Measurements from ENCODE around the gene TRNP1. TPM values are rescaled to one million over a fixed set of nuclear protein-coding genes. Genes with fewer than 3 reads are reported as not detected.

Gene TRNP1
- total RNA-seq, 1 donor from 2014 or later: 2.0 TPM

- peaks cover 2% of the 10 kb centered on the region for H3K27me3 Mint-ChIP-seq (ENCODE audit: insufficient read depth, low read depth)
- Histone ChIP-seq H2AFZ (replicated peaks) (no peak overlapping the region), H3K4me1 (no peaks in the 10 kb centered on the region), H3K27ac (peak overlapping the region; percentile 58), H4K20me1 (ENCODE audit: low read depth) (no peaks in the 10 kb centered on the region), H3K27me3 (no peaks in the 10 kb centered on the region), H3K9me3 (ENCODE audit: low read depth) (no peaks in the 10 kb centered on the region), H3K79me2 (ENCODE audit: low read depth) (no peaks in the 10 kb centered on the region), H3K36me3 (no peaks in the 10 kb centered on the region), H3F3A (ENCODE audit: low read depth) (peaks cover 9% of the 10 kb centered on the region), H3K4me2 (no peak overlapping the region), H3K9ac (no peak overlapping the region), H3K4me3 (no peak overlapping the region)
- no peaks in the 10 kb centered on the region for H3K9me3 Mint-ChIP-seq
- no peak overlapping the region for H3K27ac Mint-ChIP-seq
- peaks cover 20% of the 10 kb centered on the region for H3K36me3 Mint-ChIP-seq
- H3K4me1 Mint-ChIP-seq: peaks cover 4% of the 10 kb centered on the region
- TF ChIP-seq EZH2phosphoT487 (IDR thresholded peaks at IDR 0.05) (no peak), CTCF (IDR thresholded peaks at IDR 0.05) (no peak), EZH2 (IDR thresholded peaks at IDR 0.05) (no peak)
- H3K4me3 Mint-ChIP-seq: peak overlapping the region; percentile 15
- no peak for DNase-seq (ENCODE audit: low spot score)
Observed at GRCh38 chr1:26949266-26949925, 44.1 kb upstream of the TRNP1 start.

GRCh38 chr1:26949926-26950319 is 43.6 kb upstream of the TRNP1 start:
- no peaks in the 10 kb centered on the region for H3K9me3 Mint-ChIP-seq
- TF ChIP-seq EZH2 (IDR thresholded peaks at IDR 0.05): no peak
- TF ChIP-seq EZH2phosphoT487 (IDR thresholded peaks at IDR 0.05): no peak
- TF ChIP-seq CTCF (IDR thresholded peaks at IDR 0.05): no peak
- no peak overlapping the region for H3K4me3 ChIP-seq
- no peak overlapping the region for H3K4me3 Mint-ChIP-seq
- H2AFZ ChIP-seq (replicated peaks): no peak overlapping the region
- peaks cover 9% of the 10 kb centered on the region for H3F3A ChIP-seq (ENCODE audit: low read depth)
- no peaks in the 10 kb centered on the region for H3K27me3 ChIP-seq
- H3K9ac ChIP-seq: no peak overlapping the region
- H3K27ac Mint-ChIP-seq: no peak overlapping the region
- no peak for DNase-seq (ENCODE audit: low spot score)
- H3K27ac ChIP-seq: no peak overlapping the region
- no peaks in the 10 kb centered on the region for H3K9me3 ChIP-seq (ENCODE audit: low read depth)
- peaks cover 2% of the 10 kb centered on the region for H3K27me3 Mint-ChIP-seq (ENCODE audit: insufficient read depth, low read depth)
- no peaks in the 10 kb centered on the region for H3K4me1 ChIP-seq
- H3K4me2 ChIP-seq: no peak overlapping the region
- H4K20me1 ChIP-seq (ENCODE audit: low read depth): no peaks in the 10 kb centered on the region
- H3K36me3 Mint-ChIP-seq: peaks cover 19% of the 10 kb centered on the region
- H3K79me2 ChIP-seq (ENCODE audit: low read depth): no peaks in the 10 kb centered on the region
- H3K4me1 Mint-ChIP-seq: peaks cover 4% of the 10 kb centered on the region
- H3K36me3 ChIP-seq: no peaks in the 10 kb centered on the region

GRCh38 chr1:26950602-26951001 is 42.9 kb upstream of the TRNP1 start:
- H3K4me2 ChIP-seq: no peak overlapping the region
- no peaks in the 10 kb centered on the region for H3K9me3 Mint-ChIP-seq
- no peak overlapping the region for H3K27ac Mint-ChIP-seq
- peaks cover 9% of the 10 kb centered on the region for H3F3A ChIP-seq (ENCODE audit: low read depth)
- H2AFZ ChIP-seq (replicated peaks): no peak overlapping the region
- H4K20me1 ChIP-seq (ENCODE audit: low read depth): no peaks in the 10 kb centered on the region
- no peaks in the 10 kb centered on the region for H3K9me3 ChIP-seq (ENCODE audit: low read depth)
- H3K4me1 ChIP-seq: no peaks in the 10 kb centered on the region
- no peak overlapping the region for H3K27ac ChIP-seq
- no peaks in the 10 kb centered on the region for H3K27me3 ChIP-seq
- H3K36me3 Mint-ChIP-seq: peaks cover 12% of the 10 kb centered on the region
- H3K4me3 Mint-ChIP-seq: no peak overlapping the region
- H3K9ac ChIP-seq: no peak overlapping the region
- H3K4me1 Mint-ChIP-seq: peaks cover 4% of the 10 kb centered on the region
- TF ChIP-seq EZH2 (IDR thresholded peaks at IDR 0.05) (no peak), CTCF (IDR thresholded peaks at IDR 0.05) (no peak), EZH2phosphoT487 (IDR thresholded peaks at IDR 0.05) (no peak)
- no peaks in the 10 kb centered on the region for H3K36me3 ChIP-seq
- H3K79me2 ChIP-seq (ENCODE audit: low read depth): no peaks in the 10 kb centered on the region
- H3K4me3 ChIP-seq: no peak overlapping the region
- H3K27me3 Mint-ChIP-seq (ENCODE audit: insufficient read depth, low read depth): peaks cover 2% of the 10 kb centered on the region
- no peak for DNase-seq (ENCODE audit: low spot score)

All from neural progenitor cell (in vitro differentiated cells).